CD4-positive, alpha-beta T cell treated with Interleukin-17A for 4 hours (primary cell): ENCODE results near the gene RARB.

ENCODE experiments used
- DNase-seq: peaks from one replicate; pipeline ENCODE4 v3.0.0-alpha.2; 2020; ENCODE audit warnings: mixed read lengths

RARB gene

GRCh38 chr3:25427942-25428788, at the start of gene RARB:
Gene RARB, plus strand, starts transcription at chr3:25428263. Its CDS starts 469 bp downstream, at chr3:25428732.
- no peak for DNase-seq

- DNase-seq: no peak
Observed at GRCh38 chr3:25378786-25379311, 49.2 kb upstream of the RARB start.

GRCh38 chr3:25380222-25380739, 47.8 kb upstream of the RARB start:
- no peak for DNase-seq

GRCh38 chr3:25381083-25381482, 47.0 kb upstream of the RARB start:
- no peak for DNase-seq

GRCh38 chr3:25384471-25384870, 43.6 kb upstream of the RARB start:
- no peak for DNase-seq

- no peak for DNase-seq
Observed at GRCh38 chr3:25385807-25386460, 42.1 kb upstream of the RARB start.

GRCh38 chr3:25386686-25387255, 41.3 kb upstream of the RARB start:
- no peak for DNase-seq

- no peak for DNase-seq
Observed at GRCh38 chr3:25390605-25391004, 37.5 kb upstream of the RARB start.

GRCh38 chr3:25396251-25396650, 31.8 kb upstream of the RARB start:
- DNase-seq: no peak

GRCh38 chr3:25396686-25397085, 31.4 kb upstream of the RARB start:
- no peak for DNase-seq

- DNase-seq: no peak
Observed at GRCh38 chr3:25397150-25397549, 30.9 kb upstream of the RARB start.

GRCh38 chr3:25400587-25400986, 27.5 kb upstream of the RARB start:
- DNase-seq: no peak

GRCh38 chr3:25403968-25404367, 24.1 kb upstream of the RARB start:
- no peak for DNase-seq

GRCh38 chr3:25404569-25404968, 23.5 kb upstream of the RARB start:
- DNase-seq: no peak

- DNase-seq: no peak
Observed at GRCh38 chr3:25405335-25405734, 22.7 kb upstream of the RARB start.

- DNase-seq: no peak
Observed at GRCh38 chr3:25410703-25411102, 17.4 kb upstream of the RARB start.

GRCh38 chr3:25412269-25412668, 15.8 kb upstream of the RARB start:
- no peak for DNase-seq

- DNase-seq: no peak
Observed at GRCh38 chr3:25416176-25416575, 11.9 kb upstream of the RARB start.

- DNase-seq: no peak
Observed at GRCh38 chr3:25418596-25418995, 9.5 kb upstream of the RARB start.

GRCh38 chr3:25419251-25419650, 8.8 kb upstream of the RARB start:
- no peak for DNase-seq

GRCh38 chr3:25420147-25420546, 7.9 kb upstream of the RARB start:
- DNase-seq: no peak

GRCh38 chr3:25420885-25421284, 7.2 kb upstream of the RARB start:
- DNase-seq: no peak

GRCh38 chr3:25421747-25422146, 6.3 kb upstream of the RARB start:
- DNase-seq: no peak
